Embryonic facial prominence (tissue), 1 donor: ENCODE measurements around the gene HTRA3.

Experiments
- DNase-seq: peaks from one replicate; pipeline ENCODE4 v3.0.0-alpha.2; 2016; ENCODE audit errors: extremely low spot score

The HTRA3 gene

GRCh38 chr4:8269535-8270417 is at the start of gene HTRA3:
Gene HTRA3, plus strand, starts transcription at chr4:8269754. Its CDS starts 215 bp downstream, at chr4:8269969.
- DNase-seq: no peak

DNA sequence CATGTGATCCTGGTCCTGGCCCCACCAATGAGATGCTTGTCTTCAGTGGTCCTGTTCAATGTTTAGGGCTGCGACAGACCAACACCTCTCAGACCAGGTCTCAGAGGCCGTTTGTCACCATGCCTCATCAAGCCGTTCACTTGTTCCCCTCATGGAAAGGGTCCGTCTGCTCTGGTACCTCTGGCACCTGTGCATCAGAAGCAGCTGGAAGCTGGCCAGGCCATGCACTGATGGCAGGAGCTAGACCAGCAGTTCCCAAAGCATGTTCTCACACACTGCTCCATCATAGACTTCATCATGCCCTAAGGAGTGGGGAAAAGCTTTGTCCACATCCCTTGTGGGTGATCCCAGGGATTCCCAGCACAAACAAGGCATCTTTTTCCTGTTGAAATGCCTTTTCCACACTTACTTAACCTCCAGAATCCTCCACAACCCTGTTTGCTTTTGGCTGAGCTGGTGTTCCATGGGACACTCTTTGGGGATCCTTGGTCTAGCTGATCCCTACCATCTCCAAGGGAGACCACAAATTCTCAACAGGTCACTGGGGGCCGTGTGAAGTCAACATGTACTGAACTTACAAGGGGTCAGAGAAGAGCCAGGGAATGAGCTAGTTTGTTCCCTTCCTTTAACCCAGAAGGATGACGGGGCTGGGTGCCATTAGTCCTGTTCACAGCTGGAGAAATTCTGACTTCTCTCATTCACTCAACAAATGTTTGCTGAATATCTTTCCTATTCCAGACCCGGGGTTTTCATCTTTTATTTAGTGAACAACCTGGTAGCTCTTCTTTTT is 48.7 kb upstream of the HTRA3 start:
- DNase-seq: no peak

- DNase-seq: peak; percentile 49
Measured at GRCh38 chr4:8221476-8221875, 48.1 kb upstream of the HTRA3 start.

DNA sequence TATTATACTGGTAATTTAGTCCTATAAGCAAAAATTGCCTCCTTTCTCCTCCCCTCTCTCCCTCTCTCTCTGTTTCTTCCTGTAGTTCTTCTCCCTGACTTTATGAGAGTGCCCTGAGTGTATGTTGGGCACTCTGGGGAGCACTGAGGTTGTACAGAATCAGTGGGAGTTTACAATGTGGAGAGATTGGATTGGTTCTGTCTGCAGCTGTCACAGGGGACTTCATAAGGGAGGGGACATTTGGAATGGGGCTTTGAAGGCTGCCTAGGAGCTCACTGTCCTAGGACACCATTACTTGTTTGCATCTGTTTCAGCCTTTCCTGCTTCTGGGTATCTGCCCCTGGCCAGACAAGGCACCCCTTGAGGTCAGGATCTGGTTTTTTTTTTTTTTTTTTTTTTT is 47.6 kb upstream of the HTRA3 start:
- no peak for DNase-seq

DNA sequence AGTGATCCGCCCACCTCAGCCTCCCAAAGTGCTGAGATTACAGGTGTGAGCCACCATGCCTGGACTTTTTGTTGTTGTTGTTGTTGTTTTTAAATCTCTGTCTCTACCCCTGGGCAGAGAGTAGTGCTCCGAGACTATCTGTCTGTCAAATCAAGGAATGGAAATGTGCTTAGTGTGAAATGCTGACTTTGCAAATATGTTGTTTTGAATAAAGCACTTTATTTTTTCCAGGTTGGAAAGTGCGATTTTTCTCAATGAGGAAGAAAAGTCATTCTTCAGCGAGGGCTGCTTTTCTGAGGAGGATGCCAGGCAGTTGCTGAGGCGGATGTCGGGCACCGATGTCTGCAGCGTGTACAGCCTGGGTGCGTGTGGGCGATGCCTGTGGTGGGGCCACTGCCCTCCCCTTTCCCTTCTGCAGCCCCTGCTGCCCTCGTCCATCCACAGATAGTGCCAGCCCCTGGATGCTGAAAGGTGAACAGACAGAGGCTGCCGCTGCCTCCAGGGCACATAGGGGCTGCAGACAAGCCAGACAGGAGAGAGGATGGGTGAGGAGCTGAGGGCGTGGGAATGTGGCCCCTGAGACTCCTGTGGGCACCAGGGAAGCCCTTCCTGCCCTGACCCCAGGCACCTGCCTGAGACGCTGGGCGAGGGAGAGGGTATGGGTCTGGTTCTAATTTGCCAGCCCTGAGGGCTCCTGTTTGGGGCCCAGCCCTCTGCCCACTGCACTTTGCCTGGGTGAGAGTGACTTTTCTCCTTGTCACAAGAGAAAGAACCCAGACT is 46.8 kb upstream of the HTRA3 start:
- DNase-seq: no peak

GRCh38 chr4:8224267-8224974 is 45.1 kb upstream of the HTRA3 start:
- no peak for DNase-seq

DNA sequence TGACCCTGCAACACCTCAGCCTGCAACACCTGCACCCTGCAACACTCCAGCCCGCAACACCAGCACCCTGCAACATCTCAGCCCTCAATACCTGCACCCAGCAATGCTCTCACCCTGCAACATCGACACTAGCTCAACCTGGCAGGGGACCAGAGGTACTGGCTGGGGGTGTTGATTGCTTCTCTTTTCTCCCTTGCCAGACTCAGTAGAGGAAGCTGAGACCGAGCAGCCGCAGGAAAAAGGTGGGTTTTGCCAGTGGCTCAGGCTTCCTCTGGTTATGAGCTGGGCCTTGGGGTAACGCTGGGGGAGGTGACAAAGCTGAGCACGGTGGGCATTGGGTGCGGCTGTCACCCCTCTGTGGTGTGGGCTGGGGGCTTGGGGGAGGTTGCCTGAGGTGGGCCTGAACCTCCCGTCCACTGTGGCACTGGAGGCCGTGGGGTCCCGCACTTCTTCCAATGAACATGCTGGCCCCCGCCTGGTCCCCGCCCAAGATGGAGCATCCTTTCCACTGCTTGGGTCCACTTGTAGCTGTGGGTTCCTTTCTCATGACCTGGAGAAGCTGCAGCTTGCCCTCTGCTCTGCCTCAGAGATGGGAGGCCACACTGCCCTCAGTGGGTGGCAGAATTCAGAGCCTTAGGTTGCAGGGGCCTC is 44.5 kb upstream of the HTRA3 start:
- DNase-seq: no peak

DNA sequence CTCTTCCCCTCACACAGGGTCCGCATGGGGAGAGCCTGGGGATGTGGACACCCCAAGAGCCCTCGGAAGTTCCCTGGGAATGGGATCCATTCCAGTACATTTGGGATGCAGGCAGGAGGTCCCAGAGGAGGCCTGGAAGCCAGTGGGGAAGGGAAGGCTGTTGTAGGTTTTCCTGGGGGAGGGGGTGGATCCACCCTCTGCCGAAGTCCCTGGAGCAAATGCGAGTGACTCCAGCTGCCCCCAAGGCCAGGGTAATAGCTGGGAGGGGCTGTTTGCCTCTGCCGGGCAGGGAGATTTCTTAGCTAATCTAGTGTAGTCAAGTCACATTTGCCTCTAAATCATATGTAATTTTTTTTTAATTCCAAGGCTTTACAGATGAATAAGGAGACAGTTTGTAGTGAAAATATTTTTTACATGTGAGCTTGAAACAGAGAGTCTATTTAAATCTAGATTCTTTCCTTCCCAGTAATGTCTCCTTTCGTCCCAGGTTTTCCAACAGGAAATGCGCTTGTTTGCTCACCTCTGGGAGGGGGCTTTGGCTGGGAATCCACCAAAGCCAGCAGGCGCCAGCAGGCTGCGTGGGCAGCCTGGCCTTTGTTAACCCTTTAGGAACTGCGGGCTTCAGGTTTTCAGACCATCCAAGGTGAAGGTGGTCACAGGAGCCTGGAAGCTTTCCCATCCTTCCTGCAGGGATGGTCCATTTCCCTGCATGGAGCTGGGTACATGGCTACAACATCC is 43.7 kb upstream of the HTRA3 start:
- DNase-seq: no peak

GRCh38 chr4:8227201-8227770 is 42.3 kb upstream of the HTRA3 start:
- DNase-seq: no peak

DNA sequence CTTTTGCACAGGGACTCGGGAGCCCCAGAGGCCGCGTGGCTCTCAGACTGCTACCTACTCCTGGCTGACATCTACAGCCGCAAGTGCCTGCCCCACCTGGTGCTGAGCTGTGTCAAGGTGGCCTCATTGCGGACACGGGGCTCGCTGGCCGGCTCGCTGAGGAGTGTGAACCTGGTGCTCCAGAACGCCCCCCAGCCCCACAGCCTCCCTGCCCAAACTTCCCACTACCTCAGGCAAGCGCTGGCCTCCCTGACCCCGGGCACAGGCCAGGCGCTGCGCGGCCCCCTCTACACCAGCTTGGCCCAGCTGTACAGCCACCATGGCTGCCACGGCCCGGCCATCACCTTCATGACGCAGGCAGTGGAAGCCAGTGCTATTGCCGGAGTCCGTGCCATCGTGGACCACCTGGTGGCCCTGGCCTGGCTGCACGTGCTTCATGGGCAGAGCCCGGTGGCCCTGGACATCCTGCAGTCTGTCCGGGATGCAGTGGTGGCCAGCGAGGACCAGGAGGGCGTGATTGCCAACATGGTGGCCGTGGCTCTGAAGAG is 41.7 kb upstream of the HTRA3 start:
- DNase-seq: no peak

DNA sequence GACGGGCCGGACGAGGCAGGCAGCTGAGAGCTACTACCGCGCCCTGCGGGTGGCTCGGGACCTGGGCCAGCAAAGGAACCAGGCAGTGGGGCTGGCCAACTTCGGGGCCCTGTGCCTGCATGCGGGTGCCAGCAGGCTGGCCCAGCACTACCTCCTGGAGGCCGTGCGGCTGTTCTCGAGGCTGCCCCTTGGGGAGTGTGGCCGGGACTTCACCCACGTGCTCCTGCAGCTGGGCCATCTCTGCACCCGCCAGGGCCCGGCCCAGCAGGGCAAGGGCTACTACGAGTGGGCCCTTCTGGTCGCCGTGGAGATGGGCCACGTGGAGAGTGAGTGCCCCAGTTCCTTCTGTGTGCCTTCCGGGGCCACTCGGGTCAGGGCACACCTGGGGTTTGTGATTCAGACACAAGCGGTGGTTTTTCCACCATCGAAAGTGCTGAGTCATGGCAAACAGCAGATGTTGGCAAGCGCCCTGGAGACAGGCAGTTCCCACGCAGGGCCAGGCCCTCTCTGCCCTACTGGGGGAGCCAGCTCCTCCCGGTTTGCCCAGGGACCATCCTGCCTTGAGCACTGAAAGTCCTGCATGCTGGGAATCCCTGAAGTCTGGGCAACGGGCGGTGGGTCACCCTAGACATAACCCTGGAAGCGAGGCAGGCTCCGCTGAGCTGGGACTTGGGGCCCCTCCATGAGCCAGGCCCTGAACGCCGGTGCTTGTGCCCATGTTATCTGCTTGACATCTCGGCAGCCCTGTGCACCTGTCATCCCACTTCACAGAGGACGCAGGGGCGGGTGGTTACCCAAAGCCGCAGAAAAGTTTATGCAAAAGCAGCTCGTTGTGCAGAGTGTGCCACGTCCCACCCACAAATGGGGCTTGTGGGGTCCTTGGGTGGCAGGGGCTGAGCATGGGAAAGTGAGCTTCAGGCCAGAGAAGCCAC is 41.0 kb upstream of the HTRA3 start:
- no peak for DNase-seq

DNA sequence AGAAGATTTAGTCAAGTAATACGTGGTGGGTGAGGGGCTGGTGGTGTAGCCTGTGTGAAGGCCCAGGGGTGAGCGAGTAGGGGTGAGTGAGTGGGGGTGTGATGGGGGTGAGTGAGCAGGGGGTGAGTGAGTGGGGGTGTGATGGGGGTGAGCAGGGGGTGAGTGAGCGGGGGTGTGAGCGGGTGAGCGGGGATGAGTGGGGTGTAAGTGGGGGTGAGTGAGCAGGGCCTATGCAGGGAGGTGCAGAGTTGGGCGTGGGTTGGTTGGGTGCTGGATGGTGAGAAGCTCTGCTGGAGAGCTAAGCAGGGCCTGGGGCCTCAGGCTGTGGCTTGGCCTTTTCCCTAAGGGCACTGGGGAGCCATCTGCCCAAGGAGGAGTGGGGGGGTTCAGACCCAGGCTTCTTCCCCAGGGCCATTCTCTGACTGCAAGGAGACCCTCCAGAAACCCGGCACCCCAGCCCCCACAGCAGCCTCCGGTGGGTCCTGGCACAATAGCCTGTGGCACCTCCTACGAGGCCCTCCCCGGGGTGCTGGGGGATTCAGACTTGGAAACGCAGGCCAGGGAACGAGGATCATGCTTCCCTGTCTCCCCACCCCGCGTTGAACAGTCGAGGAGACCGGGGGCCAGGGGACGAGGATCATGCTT is 40.1 kb upstream of the HTRA3 start:
- no peak for DNase-seq

GRCh38 chr4:8230033-8230432 is 39.5 kb upstream of the HTRA3 start:
- no peak for DNase-seq

DNA sequence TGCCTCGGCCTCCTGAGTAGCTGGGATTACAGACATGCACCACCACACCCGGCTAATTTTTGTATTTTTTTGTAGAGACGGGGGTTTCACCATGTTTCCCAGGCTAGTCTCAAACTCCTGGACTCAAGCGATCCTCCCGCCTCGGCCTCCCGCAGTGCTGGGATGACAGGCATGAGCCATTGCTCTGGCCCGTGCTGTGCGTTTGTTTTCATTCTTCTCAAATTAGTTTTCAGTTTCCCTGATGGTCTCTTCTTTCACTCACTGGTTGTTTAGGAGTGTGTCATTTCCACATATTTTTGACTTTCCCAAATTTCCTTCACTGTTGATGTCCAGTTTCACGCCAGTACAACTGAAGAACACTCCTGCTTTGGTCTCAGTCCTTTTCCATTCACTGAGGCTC is 38.7 kb upstream of the HTRA3 start:
- no peak for DNase-seq

- no peak for DNase-seq
Measured at GRCh38 chr4:8231551-8232049, 38.0 kb upstream of the HTRA3 start.

DNA sequence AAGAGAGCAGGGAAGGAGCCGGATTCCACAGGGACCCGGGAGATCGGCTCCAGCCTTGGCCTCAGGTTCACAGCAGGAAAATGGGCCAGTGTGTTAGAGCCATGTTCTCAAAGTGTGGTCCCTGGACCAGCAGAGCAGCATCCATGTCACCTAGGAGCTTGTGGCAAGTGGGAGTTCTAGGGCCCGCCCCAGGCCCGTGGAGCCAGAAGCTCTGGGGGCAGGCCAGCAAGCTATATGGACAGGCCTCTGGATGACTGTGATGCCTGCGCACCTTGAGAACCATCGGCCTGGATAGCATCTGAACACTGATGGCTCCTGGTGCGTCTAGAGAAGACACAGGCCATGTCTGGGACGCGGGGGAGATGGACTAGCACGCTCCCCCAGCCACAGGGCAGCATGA is 36.8 kb upstream of the HTRA3 start:
- no peak for DNase-seq

GRCh38 chr4:8233672-8234484 is 35.7 kb upstream of the HTRA3 start:
- DNase-seq: no peak
